AG04450 (cell line): Measurements from ENCODE around the gene ZSCAN5A. TPM values are rescaled to one million over a fixed set of nuclear protein-coding genes. Genes with fewer than 3 reads are reported as not detected.

ENCODE experiments used
- CTCF ChIA-PET: fragments of 300-600, 350-600 bp; formaldehyde crosslinking; extraction: SDS; loops from one replicate; lab custom pipeline; 2022; ENCODE audit warnings: antibody characterized with exemption, inconsistent platforms; lab: Charles Lee
- POLR2A ChIA-PET: fragments of 350-600 bp; formaldehyde crosslinking; extraction: SDS; loops from one replicate; lab custom pipeline; 2021; ENCODE audit warnings: antibody characterized with exemption, inconsistent platforms; lab: Yijun Ruan, JAX
- DNase-seq: peaks from one replicate; pipeline ENCODE4 v3.0.0-alpha.2; 2011; ENCODE audit warnings: low read depth, low spot score
- H3K27ac ChIP-seq: one replicate; pipeline ENCODE4 v1.5.1; 2012; ENCODE audit warnings: low read depth, low read length, control low read depth
- H3K27me3 ChIP-seq: one replicate; pipeline ENCODE4 v1.6.0; 2012; ENCODE audit warnings: low read length; ENCODE audit not compliant: control insufficient read depth, insufficient read depth
- H3K4me3 ChIP-seq: 2 replicates; pipeline ENCODE4 v1.5.1; 2011; ENCODE audit warnings: mild to moderate bottlenecking, low read depth, low read length, control low read depth
- H3K9me3 ChIP-seq: 2 replicates; pipeline ENCODE4 v1.5.1; 2012; ENCODE audit warnings: low read length; ENCODE audit not compliant: control insufficient read depth, insufficient read depth
- CTCF ChIP-seq: IDR thresholded peaks from 2 replicates; pipeline ENCODE4 v1.5.1; 2011; ENCODE audit warnings: low read depth, low read length, control low read depth, inconsistent platforms
- polyA minus RNA-seq: library from RNA; depleted of rRNA, polyadenylated mRNA; stranded (reverse); fragments of >200 nt; gene quantifications from 2 replicates; pipeline ENCODE4 v1.2.3, GENCODE V29; 2011; rRNA and poly(A)+ RNA removed
- polyA plus RNA-seq: library from polyadenylated mRNA; depleted of rRNA; stranded (reverse); fragments of >200 nt; gene quantifications from 2 replicates; pipeline ENCODE4 v1.2.3, GENCODE V29; 2011; rRNA removed

The ZSCAN5A gene
- polyA plus RNA-seq, result 3.7 and 5.8 TPM in 2 replicates
- polyA minus RNA-seq, result 15.6 and 18.8 TPM in 2 replicates

- Histone ChIP-seq H3K27ac (peak within 1 kb of the TSS; percentile 97), H3K27me3 (no peaks in the 10 kb centered on the region), H3K9me3 (no peaks in the 10 kb centered on the region; the same call in 1 of the 2 replicates), H3K4me3 (peak within 1 kb of the TSS; percentile 95)
- no peak for TF ChIP-seq CTCF
- ChIA-PET CTCF (interaction anchor here (1.2 to 4.0 kb wide), 4 partner anchors 19 to 249 kb away, joined by 3 to 33 read pairs (median 14); no protein-coding TSS in a partner anchor), POLR2A (interaction anchor here (0.6 to 1.6 kb wide), 7 partner anchors 19 to 1851 kb away, joined by 3 to 7 read pairs (median 4); partner anchors contain the start of gene ZNF787)
- peak; percentile 87 for DNase-seq
These were observed at the start of gene ZSCAN5A for GRCh38 chr19:56314381-56315076. Gene ZSCAN5A, minus strand, starts transcription at chr19:56314839. Its CDS starts 89,793 bp downstream, at chr19:56225046.

GRCh38 chr19:56360841-56361240 is 46.2 kb upstream of the ZSCAN5A start:
- Histone ChIP-seq H3K4me3 (no peak overlapping the region), H3K27me3 (no peaks in the 10 kb centered on the region), H3K9me3 (no peaks in the 10 kb centered on the region; the same call in 1 of the 2 replicates), H3K27ac (no peak overlapping the region)
- no peak for DNase-seq
- no peak for TF ChIP-seq CTCF
- ChIA-PET POLR2A (no interaction called here), CTCF (interaction anchor here (2.4 kb wide), 1 partner anchor 108 kb away, joined by 7 read pairs; no protein-coding TSS in a partner anchor)

- CTCF ChIA-PET, result interaction anchor here (1.2 kb wide), 1 partner anchor 9 kb away, joined by 3 read pairs; no protein-coding TSS in a partner anchor
- no peak for TF ChIP-seq CTCF
- no peak overlapping the region for H3K27ac ChIP-seq
These were observed 42.3 kb upstream of the ZSCAN5A start for GRCh38 chr19:56356944-56357343.

DNA sequence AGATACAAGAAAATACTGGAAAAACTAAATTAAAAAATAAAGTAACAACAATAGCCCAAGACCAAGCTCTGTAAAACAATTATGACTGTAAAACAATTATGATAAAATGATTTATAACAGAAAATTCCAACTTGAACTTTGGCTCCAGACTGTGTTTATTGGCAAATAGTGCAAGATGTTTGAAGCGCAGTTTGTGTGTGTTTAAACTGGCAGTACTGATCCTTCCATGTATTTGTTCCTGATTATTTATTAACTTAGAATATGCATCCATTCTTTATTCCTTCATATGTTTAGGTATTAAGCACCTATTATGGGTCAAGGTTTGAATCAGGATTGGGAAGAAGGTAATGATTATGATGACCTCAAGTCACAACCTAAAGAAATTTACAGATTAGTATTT is 40.9 kb upstream of the ZSCAN5A start:
- no peaks in the 10 kb centered on the region; the same call in 1 of the 2 replicates for H3K9me3 ChIP-seq
- CTCF ChIA-PET, result interaction anchor here (1.5 kb wide), 1 partner anchor 102 kb away, joined by 4 read pairs; no protein-coding TSS in a partner anchor
- H3K4me3 ChIP-seq, result no peak overlapping the region
- no peaks in the 10 kb centered on the region for H3K27me3 ChIP-seq
- no peak for DNase-seq
- POLR2A ChIA-PET, result no interaction called here
- no peak overlapping the region for H3K27ac ChIP-seq
- TF ChIP-seq CTCF, result no peak

More at GRCh38 chr19:56356944-56357343, 42.3 kb upstream of the ZSCAN5A start:
- DNase-seq, result no peak
- Histone ChIP-seq H3K27me3 (no peaks in the 10 kb centered on the region), H3K4me3 (no peak overlapping the region), H3K9me3 (no peaks in the 10 kb centered on the region; the same call in 1 of the 2 replicates)
- POLR2A ChIA-PET, result no interaction called here

DNA sequence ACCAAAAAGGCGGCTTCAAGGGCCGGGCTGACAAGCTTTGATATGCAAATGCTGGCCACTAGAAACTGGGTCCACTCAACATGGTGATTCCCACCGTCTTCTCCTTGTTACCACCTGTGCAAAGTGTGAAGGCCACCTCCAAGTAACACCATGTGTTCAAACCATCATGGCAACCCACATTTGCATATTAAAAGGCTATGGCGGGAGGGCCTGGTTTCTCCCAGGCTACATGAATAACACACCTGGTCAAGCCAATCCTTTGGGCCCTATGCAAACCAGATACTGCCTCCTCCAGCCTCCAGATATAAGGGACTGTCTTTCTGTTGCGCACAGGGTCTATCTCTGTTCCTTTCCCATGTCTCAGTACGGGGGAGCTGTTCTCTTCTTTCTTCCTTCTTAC is 36.6 kb upstream of the ZSCAN5A start:
- TF ChIP-seq CTCF, result no peak
- DNase-seq, result no peak
- Histone ChIP-seq H3K27ac (no peak overlapping the region), H3K27me3 (no peaks in the 10 kb centered on the region), H3K4me3 (no peak overlapping the region), H3K9me3 (no peaks in the 10 kb centered on the region; the same call in 1 of the 2 replicates)
- POLR2A ChIA-PET, result no interaction called here
- CTCF ChIA-PET, result interaction anchor here (0.6 to 5.4 kb wide), 6 partner anchors 15 to 285 kb away, joined by 3 to 36 read pairs (median 6); no protein-coding TSS in a partner anchor
